Measurements from ENCODE around the gene ZC3H13.

Gene ZC3H13

DNA sequence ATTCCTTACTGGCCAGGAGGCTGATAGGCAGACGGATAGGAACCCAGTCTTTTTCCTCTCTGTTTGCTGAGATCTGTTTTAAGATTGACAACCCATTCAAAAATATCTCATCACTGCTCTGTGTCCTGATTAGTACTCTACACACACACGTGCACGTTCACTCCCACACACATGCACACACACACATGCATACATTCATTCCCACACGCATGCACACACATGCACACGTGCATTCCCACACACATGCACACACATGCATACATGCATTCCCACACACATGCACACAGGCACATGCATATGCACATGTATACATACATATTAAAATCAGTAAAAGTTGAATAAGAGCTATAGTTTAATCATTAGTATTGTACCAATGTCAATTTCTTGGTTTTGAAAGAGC lies 120.4 kb downstream of the ZC3H13 start:
- no peak for DNase-seq
- Histone ChIP-seq H3K36me3 (no peaks in the 10 kb centered on the region), H3K9me3 (no peaks in the 10 kb centered on the region), H3K27me3 (no peaks in the 10 kb centered on the region), H3K4me1 (peaks cover 5% of the 10 kb centered on the region), H3K4me3 (ENCODE audit: low read depth, low read length) (no peak overlapping the region)
- TF ChIP-seq, protein P1, sequence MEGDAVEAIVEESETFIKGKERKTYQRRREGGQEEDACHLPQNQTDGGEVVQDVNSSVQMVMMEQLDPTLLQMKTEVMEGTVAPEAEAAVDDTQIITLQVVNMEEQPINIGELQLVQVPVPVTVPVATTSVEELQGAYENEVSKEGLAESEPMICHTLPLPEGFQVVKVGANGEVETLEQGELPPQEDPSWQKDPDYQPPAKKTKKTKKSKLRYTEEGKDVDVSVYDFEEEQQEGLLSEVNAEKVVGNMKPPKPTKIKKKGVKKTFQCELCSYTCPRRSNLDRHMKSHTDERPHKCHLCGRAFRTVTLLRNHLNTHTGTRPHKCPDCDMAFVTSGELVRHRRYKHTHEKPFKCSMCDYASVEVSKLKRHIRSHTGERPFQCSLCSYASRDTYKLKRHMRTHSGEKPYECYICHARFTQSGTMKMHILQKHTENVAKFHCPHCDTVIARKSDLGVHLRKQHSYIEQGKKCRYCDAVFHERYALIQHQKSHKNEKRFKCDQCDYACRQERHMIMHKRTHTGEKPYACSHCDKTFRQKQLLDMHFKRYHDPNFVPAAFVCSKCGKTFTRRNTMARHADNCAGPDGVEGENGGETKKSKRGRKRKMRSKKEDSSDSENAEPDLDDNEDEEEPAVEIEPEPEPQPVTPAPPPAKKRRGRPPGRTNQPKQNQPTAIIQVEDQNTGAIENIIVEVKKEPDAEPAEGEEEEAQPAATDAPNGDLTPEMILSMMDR (IDR thresholded peaks at IDR 0.05; ENCODE audit: low read depth, low read length), result no peak

DNA sequence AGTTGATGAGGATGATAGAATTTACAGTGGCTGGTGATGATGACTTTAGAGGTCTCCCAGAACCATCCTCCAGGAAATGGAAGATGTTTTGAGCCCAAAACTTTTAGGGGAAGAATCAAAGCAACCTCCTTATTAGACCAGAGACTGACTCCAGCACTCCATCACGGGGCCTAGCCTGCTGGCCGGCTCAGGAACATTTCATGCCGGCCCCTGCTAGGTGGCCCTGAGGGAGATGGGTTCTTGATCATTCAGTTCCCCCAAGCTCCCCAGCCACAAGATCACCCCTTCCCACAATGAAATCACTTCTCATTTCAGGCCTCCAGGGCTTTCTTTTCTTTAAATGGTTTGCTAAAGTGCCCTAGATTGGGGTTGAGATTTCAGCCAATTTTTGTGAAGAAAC lies 121.3 kb downstream of the ZC3H13 start:
- no peak for DNase-seq
- TF ChIP-seq, protein P1 (IDR thresholded peaks at IDR 0.05; ENCODE audit: low read depth, low read length), result no peak
- no peaks in the 10 kb centered on the region for H3K4me1 ChIP-seq
- H3K27me3 ChIP-seq, result no peaks in the 10 kb centered on the region
- H3K36me3 ChIP-seq, result no peaks in the 10 kb centered on the region
- H3K9me3 ChIP-seq, result no peaks in the 10 kb centered on the region
- no peak overlapping the region for H3K4me3 ChIP-seq (ENCODE audit: low read depth, low read length)

DNA sequence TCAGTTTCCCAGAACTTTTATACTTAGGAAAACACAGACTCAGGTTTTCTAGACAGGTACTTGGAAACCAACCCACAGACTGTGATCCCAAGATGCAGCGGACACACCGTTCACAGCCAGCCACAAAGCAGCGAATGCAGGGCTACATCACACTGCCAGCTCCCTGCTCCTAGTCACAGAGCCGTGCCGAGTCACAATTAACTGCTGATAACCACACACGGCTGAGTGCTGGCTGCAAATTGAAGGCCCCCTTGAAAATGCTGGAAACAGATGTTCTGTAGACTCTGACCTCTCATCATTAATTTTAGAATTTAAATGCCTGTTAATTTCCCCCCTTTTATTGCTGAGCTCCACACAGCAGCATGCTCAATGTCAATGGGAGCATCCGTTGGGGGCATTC lies 122.4 kb downstream of the ZC3H13 start:
- TF ChIP-seq, protein P1 (IDR thresholded peaks at IDR 0.05; ENCODE audit: low read depth, low read length), result no peak
- no peak for DNase-seq
- Histone ChIP-seq H3K27me3 (no peaks in the 10 kb centered on the region), H3K4me1 (no peaks in the 10 kb centered on the region), H3K4me3 (ENCODE audit: low read depth, low read length) (no peak overlapping the region), H3K36me3 (no peaks in the 10 kb centered on the region), H3K9me3 (no peaks in the 10 kb centered on the region)

DNA sequence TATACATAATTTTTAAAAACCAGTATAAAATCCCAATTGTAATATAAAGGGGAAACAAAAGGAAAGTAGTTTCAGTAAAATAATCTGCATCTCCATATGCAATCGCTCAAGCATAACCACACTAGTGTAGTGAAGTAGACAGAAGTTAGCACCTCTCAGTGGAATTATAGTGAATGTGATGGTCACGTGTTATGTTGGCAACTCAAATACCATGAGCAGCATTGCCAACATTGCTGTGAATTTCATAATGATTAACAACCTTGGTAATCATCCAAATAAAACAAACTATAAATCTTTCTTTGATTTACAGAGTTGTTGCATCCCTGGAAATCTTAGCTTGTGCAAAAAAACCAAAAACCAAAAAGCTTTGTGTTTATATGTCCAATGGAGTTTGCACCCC lies 123.7 kb downstream of the ZC3H13 start:
- H3K36me3 ChIP-seq, result no peaks in the 10 kb centered on the region
- no peaks in the 10 kb centered on the region for H3K27me3 ChIP-seq
- no peak for DNase-seq
- H3K4me3 ChIP-seq (ENCODE audit: low read depth, low read length), result no peak overlapping the region
- H3K9me3 ChIP-seq, result no peaks in the 10 kb centered on the region
- no peaks in the 10 kb centered on the region for H3K4me1 ChIP-seq
- TF ChIP-seq, protein P1 (IDR thresholded peaks at IDR 0.05; ENCODE audit: low read depth, low read length), result no peak

DNA sequence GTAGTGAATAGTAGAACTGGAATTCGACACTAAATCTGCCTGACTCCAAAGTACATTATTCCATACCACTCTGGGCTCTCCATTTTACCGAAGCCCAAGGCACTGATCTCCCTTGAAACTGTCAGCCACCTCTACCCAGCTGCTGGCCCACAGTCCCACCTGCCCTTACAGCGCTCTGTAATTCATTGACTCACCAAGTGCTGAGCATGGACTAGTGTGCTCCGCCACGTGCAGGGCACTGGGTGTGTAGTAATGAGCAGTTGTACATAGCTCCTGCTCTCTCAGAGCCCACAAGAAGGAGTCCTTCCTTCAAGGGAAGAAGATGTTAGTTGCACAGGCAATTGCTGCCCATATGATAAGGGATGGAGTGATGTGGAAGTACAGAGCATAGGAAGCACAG lies 124.4 kb downstream of the ZC3H13 start:
- TF ChIP-seq, protein P1 (IDR thresholded peaks at IDR 0.05; ENCODE audit: low read depth, low read length), result no peak
- DNase-seq, result no peak
- Histone ChIP-seq H3K36me3 (no peaks in the 10 kb centered on the region), H3K4me3 (ENCODE audit: low read depth, low read length) (no peak overlapping the region), H3K4me1 (no peaks in the 10 kb centered on the region), H3K9me3 (no peaks in the 10 kb centered on the region), H3K27me3 (no peaks in the 10 kb centered on the region)

DNA sequence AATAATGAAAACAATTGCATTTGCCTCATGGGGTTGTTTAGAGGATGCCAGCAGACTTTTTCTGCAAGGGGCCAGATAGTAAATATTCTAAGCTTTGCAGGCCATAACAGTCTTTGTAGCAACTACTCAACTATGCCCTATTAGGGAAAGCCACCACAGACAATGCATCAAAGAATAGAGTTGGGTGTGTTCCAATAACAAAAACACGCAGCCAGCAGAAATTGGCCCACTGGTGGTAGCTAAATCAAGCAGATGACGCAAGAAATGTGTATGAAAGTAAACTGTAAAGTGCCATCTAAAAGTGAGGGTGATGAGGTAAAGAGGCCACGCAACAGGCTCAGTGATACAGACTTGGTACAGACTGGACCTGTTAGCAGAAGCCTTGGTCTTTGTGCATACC lies 125.8 kb downstream of the ZC3H13 start:
- H3K27me3 ChIP-seq, result no peaks in the 10 kb centered on the region
- no peak for DNase-seq
- H3K4me3 ChIP-seq (ENCODE audit: low read depth, low read length), result no peak overlapping the region
- H3K36me3 ChIP-seq, result no peaks in the 10 kb centered on the region
- no peaks in the 10 kb centered on the region for H3K9me3 ChIP-seq
- TF ChIP-seq, protein P1 (IDR thresholded peaks at IDR 0.05; ENCODE audit: low read depth, low read length), result no peak
- H3K4me1 ChIP-seq, result no peaks in the 10 kb centered on the region

Data from BE2C (cell line).